Measurements from ENCODE around the gene PAX2. TPM values are rescaled to one million over a fixed set of nuclear protein-coding genes. Genes with fewer than 3 reads are reported as not detected.

The PAX2 gene
- total and polyA plus RNA-seq, 2 of the 8 experiments (the other 6 are each of a cell fraction or from before 2014, with no cell fraction given), result 0.02 TPM; not detected in 1

GRCh38 chr10:100705139-100705538, 40.2 kb upstream of the PAX2 start (continued):
- no peak for TF ChIP-seq CHD7 (IDR thresholded peaks at IDR 0.05; ENCODE audit: insufficient replicate concordance, low read length)
- no peak for TF ChIP-seq PHF8 (conservative IDR thresholded peaks at IDR 0.05; ENCODE audit: low read depth, low read length)
- no peak for TF ChIP-seq HDAC2 (IDR thresholded peaks at IDR 0.05; ENCODE audit: borderline replicate concordance in 1 of 2, low read depth in 2 of 2, low read length in 2 of 2)
- TF ChIP-seq EP300 (IDR thresholded peaks at IDR 0.05; ENCODE audit: borderline replicate concordance in 1 of 2, low read depth in 2 of 2, low read length in 2 of 2), result no peak
- no peak for TF ChIP-seq GTF2F1 (IDR thresholded peaks at IDR 0.05; ENCODE audit: borderline replicate concordance, low read depth, low read length)
- peak; percentile 17 to 18; a peak in 2 of 4 replicates for TF ChIP-seq RAD21 (IDR thresholded peaks at IDR 0.05 in 1 of 2, conservative IDR thresholded peaks at IDR 0.05 in 1 of 2; ENCODE audit: low read depth in 2 of 2, low read length in 2 of 2)
- TF ChIP-seq CBX8 (IDR thresholded peaks at IDR 0.05; ENCODE audit: borderline replicate concordance, low read depth, low read length), result no peak

All from H1 (cell line).